Measurements from ENCODE around the gene KCP. TPM values are rescaled to one million over a fixed set of nuclear protein-coding genes. Genes with fewer than 3 reads are reported as not detected.

KCP gene
- total and polyA plus RNA-seq, 7 experiments from 2014 or later = 0.10 to 1.6 (median 0.24) TPM; not detected in 3

- no peaks in the 10 kb centered on the region for H3K9me3 Mint-ChIP-seq
- H3K27me3 Mint-ChIP-seq = peaks cover 0 to 14% (median 4%) of the 10 kb centered on the region in 5 donors
- CTCF ChIA-PET = no interaction called here
- no peak for ATAC-seq
- DNase-seq = no peak
- H3K27me3 ChIP-seq (ENCODE audit: control insufficient read depth in 2 of 2, insufficient read depth in 2 of 2, low read length in 2 of 2) = no peaks in the 10 kb centered on the region
- no peaks in the 10 kb centered on the region for H3K36me3 ChIP-seq (ENCODE audit: control insufficient read depth in 2 of 3, insufficient read depth in 3 of 3, low read length in 3 of 3)
- H3K4me3 Mint-ChIP-seq = no peak overlapping the region
- intact Hi-C loops (cut with micrococcal nuclease) = no loop called here
- POLR2A ChIA-PET = no interaction called here
- no peak overlapping the region for H3K27ac ChIP-seq (ENCODE audit: low read depth, low read length)
- no peak overlapping the region for H3K27ac Mint-ChIP-seq
- H3K4me1 Mint-ChIP-seq = peaks cover 7 to 19% (median 10%) of the 10 kb centered on the region in 7 donors
- no peaks in the 10 kb centered on the region for H3K9me3 ChIP-seq (ENCODE audit: control insufficient read depth in 2 of 3, low read length in 3 of 3)
- H3K4me3 ChIP-seq (ENCODE audit: low read length) = no peak overlapping the region
- H3K4me1 ChIP-seq (ENCODE audit: control insufficient read depth in 2 of 2, insufficient read depth in 2 of 2, low read length in 2 of 2) = peaks cover 11 to 14% of the 10 kb centered on the region in 2 donors
- peaks cover 0 to 5% (median 0%) of the 10 kb centered on the region in 5 donors for H3K36me3 Mint-ChIP-seq
Measured at GRCh38 chr7:128928882-128929788, 18.6 kb upstream of the KCP start.

- DNase-seq (no peak), ATAC-seq (no peak)
- H3K36me3 ChIP-seq (ENCODE audit: control insufficient read depth in 2 of 3, insufficient read depth in 3 of 3, low read length in 3 of 3) = no peaks in the 10 kb centered on the region
- no peaks in the 10 kb centered on the region for H3K27me3 ChIP-seq (ENCODE audit: control insufficient read depth in 2 of 2, insufficient read depth in 2 of 2, low read length in 2 of 2)
- Mint-ChIP-seq H3K27ac (peak overlapping the region in 1 of 9 donors; percentile 21), H3K9me3 (no peaks in the 10 kb centered on the region), H3K36me3 (peaks cover 0 to 3% (median 0%) of the 10 kb centered on the region in 5 donors), H3K4me3 (no peak overlapping the region), H3K4me1 (peaks cover 3 to 13% (median 6%) of the 10 kb centered on the region in 7 donors), H3K27me3 (peaks cover 0 to 15% (median 7%) of the 10 kb centered on the region in 5 donors)
- ChIA-PET POLR2A (no interaction called here), CTCF (no interaction called here)
- no peak overlapping the region for H3K4me3 ChIP-seq (ENCODE audit: low read length)
- H3K9me3 ChIP-seq (ENCODE audit: control insufficient read depth in 2 of 3, low read length in 3 of 3) = no peaks in the 10 kb centered on the region
- intact Hi-C loops (cut with micrococcal nuclease) = no loop called here
- H3K27ac ChIP-seq (ENCODE audit: low read depth, low read length) = no peak overlapping the region
- H3K4me1 ChIP-seq (ENCODE audit: control insufficient read depth in 2 of 2, insufficient read depth in 2 of 2, low read length in 2 of 2) = peaks cover 8 to 9% of the 10 kb centered on the region in 2 donors
Measured at GRCh38 chr7:128928159-128928813, 17.8 kb upstream of the KCP start.

GRCh38 chr7:128924707-128925588, 14.4 kb upstream of the KCP start:
- no peaks in the 10 kb centered on the region for H3K9me3 Mint-ChIP-seq
- no peaks in the 10 kb centered on the region for H3K9me3 ChIP-seq (ENCODE audit: control insufficient read depth in 2 of 3, low read length in 3 of 3)
- peaks cover 0 to 33% (median 8%) of the 10 kb centered on the region in 5 donors for H3K27me3 Mint-ChIP-seq
- H3K4me3 Mint-ChIP-seq = no peak overlapping the region
- no peak overlapping the region for H3K27ac ChIP-seq (ENCODE audit: low read depth, low read length)
- peaks cover 0 to 3% (median 0%) of the 10 kb centered on the region in 5 donors for H3K36me3 Mint-ChIP-seq
- no peak overlapping the region for H3K27ac Mint-ChIP-seq
- H3K36me3 ChIP-seq (ENCODE audit: control insufficient read depth in 2 of 3, insufficient read depth in 3 of 3, low read length in 3 of 3) = no peaks in the 10 kb centered on the region
- H3K4me1 Mint-ChIP-seq = no peaks in the 10 kb centered on the region
- ATAC-seq = no peak
- H3K27me3 ChIP-seq (ENCODE audit: control insufficient read depth in 2 of 2, insufficient read depth in 2 of 2, low read length in 2 of 2) = no peaks in the 10 kb centered on the region
- no peak overlapping the region for H3K4me3 ChIP-seq (ENCODE audit: low read length)
- no peak for DNase-seq
- ChIA-PET POLR2A (no interaction called here), CTCF (no interaction called here)
- intact Hi-C loops (cut with micrococcal nuclease) = no loop called here
- no peaks in the 10 kb centered on the region for H3K4me1 ChIP-seq (ENCODE audit: control insufficient read depth in 2 of 2, insufficient read depth in 2 of 2, low read length in 2 of 2)

- CTCF ChIA-PET = no interaction called here
Measured at GRCh38 chr7:128923411-128923800, 12.9 kb upstream of the KCP start.

GRCh38 chr7:128922496-128923410, 12.2 kb upstream of the KCP start:
- CTCF ChIA-PET = no interaction called here
- POLR2A ChIA-PET = no interaction called here

More at GRCh38 chr7:128923411-128923800, 12.9 kb upstream of the KCP start:
- Mint-ChIP-seq H3K27ac (no peak overlapping the region), H3K36me3 (peaks cover 0 to 3% (median 0%) of the 10 kb centered on the region in 5 donors), H3K27me3 (peaks cover 8 to 46% (median 10%) of the 10 kb centered on the region in 5 donors), H3K4me1 (no peaks in the 10 kb centered on the region), H3K9me3 (no peaks in the 10 kb centered on the region), H3K4me3 (no peak overlapping the region)
- intact Hi-C loops (cut with micrococcal nuclease) = no loop called here
- Histone ChIP-seq H3K9me3 (ENCODE audit: control insufficient read depth in 2 of 3, low read length in 3 of 3) (no peaks in the 10 kb centered on the region), H3K4me1 (ENCODE audit: control insufficient read depth in 2 of 2, insufficient read depth in 2 of 2, low read length in 2 of 2) (no peaks in the 10 kb centered on the region), H3K4me3 (ENCODE audit: low read length) (no peak overlapping the region), H3K36me3 (ENCODE audit: control insufficient read depth in 2 of 3, insufficient read depth in 3 of 3, low read length in 3 of 3) (no peaks in the 10 kb centered on the region), H3K27ac (ENCODE audit: low read depth, low read length) (no peak overlapping the region), H3K27me3 (ENCODE audit: control insufficient read depth in 2 of 2, insufficient read depth in 2 of 2, low read length in 2 of 2) (no peaks in the 10 kb centered on the region)
- DNase-seq = no peak
- POLR2A ChIA-PET = no interaction called here
- ATAC-seq = no peak

More at GRCh38 chr7:128922496-128923410, 12.2 kb upstream of the KCP start:
- no peaks in the 10 kb centered on the region for H3K27me3 ChIP-seq (ENCODE audit: control insufficient read depth in 2 of 2, insufficient read depth in 2 of 2, low read length in 2 of 2)
- Mint-ChIP-seq H3K27me3 (peaks cover 13 to 53% (median 15%) of the 10 kb centered on the region in 5 donors), H3K36me3 (no peaks in the 10 kb centered on the region), H3K9me3 (no peaks in the 10 kb centered on the region), H3K4me3 (no peak overlapping the region), H3K4me1 (no peaks in the 10 kb centered on the region), H3K27ac (no peak overlapping the region)
- no peaks in the 10 kb centered on the region for H3K4me1 ChIP-seq (ENCODE audit: control insufficient read depth in 2 of 2, insufficient read depth in 2 of 2, low read length in 2 of 2)
- no peak overlapping the region for H3K4me3 ChIP-seq (ENCODE audit: low read length)
- H3K9me3 ChIP-seq (ENCODE audit: control insufficient read depth in 2 of 3, low read length in 3 of 3) = no peaks in the 10 kb centered on the region
- no peaks in the 10 kb centered on the region for H3K36me3 ChIP-seq (ENCODE audit: control insufficient read depth in 2 of 3, insufficient read depth in 3 of 3, low read length in 3 of 3)
- ATAC-seq (no peak), DNase-seq (no peak)
- intact Hi-C loops (cut with micrococcal nuclease) = no loop called here
- H3K27ac ChIP-seq (ENCODE audit: low read depth, low read length) = no peak overlapping the region

All from naive thymus-derived CD4-positive, alpha-beta T cell (primary cell).